H1 (cell line): ENCODE data around the gene LRRC63.

Experiments used
- CTCF ChIP-seq, 3 experiments: IDR thresholded peaks; 1 replicate in 2 of 3; 2 replicates in 1 of 3; pipeline versions ENCODE4 v1.5.1 to v1.6.1; 2011; ENCODE audit warnings: low read length in 3 of 3, mild to moderate bottlenecking in 3 of 3, inconsistent platforms in 2 of 3, low read depth in 1 of 3, moderate library complexity in 1 of 3; ENCODE audit not compliant: insufficient read depth in 1 of 3; ENCODE audit errors: control extremely low read depth in 1 of 3
- RFX5 ChIP-seq: IDR thresholded peaks from 2 replicates; pipeline ENCODE4 v1.6.1; 2011; ENCODE audit warnings: low read depth, low read length, improper control_type of control experiment, borderline replicate concordance
- ZNF274 ChIP-seq: IDR thresholded peaks from 2 replicates; pipeline ENCODE4 v1.7.0; 2012; ENCODE audit warnings: low read length, borderline replicate concordance; ENCODE audit errors: extremely low read depth

GRCh38 chr13:46165485-46166223, 46.1 kb upstream of the LRRC63 start:
- TF ChIP-seq CTCF (IDR thresholded peaks at IDR 0.05; ENCODE audit: control extremely low read depth in 1 of 3, insufficient read depth in 1 of 3, low read depth in 1 of 3, low read length in 3 of 3) (no peak), RFX5 (no peak), ZNF274 (no peak)
